ENCODE results near the gene PJA2. TPM values are rescaled to one million over a fixed set of nuclear protein-coding genes. Genes with fewer than 3 reads are reported as not detected.
A peak's percentile ranks its signal among the peaks of the same experiment; 100 is the strongest.

PJA2 gene
- total and polyA plus RNA-seq, 4 experiments from 2014 or later = 57.2 to 90.6 (median 75.0) TPM

GRCh38 chr5:109340351-109340750 is 69.4 kb downstream of the PJA2 start:
- peaks cover 9% of the 10 kb centered on the region for H3K36me3 ChIP-seq (ENCODE audit: insufficient read depth, low read length)
- no peaks in the 10 kb centered on the region for H3K4me1 ChIP-seq (ENCODE audit: insufficient read depth, low read length)
- H3K27me3 ChIP-seq (ENCODE audit: insufficient read depth, low read length) = no peaks in the 10 kb centered on the region
- H3K4me3 ChIP-seq (ENCODE audit: low read length in 2 of 2) = no peak overlapping the region
- no peaks in the 10 kb centered on the region for H3K27me3 Mint-ChIP-seq
- no peaks in the 10 kb centered on the region for H3K9me3 Mint-ChIP-seq
- H3K36me3 Mint-ChIP-seq = peaks cover 38 to 48% of the 10 kb centered on the region in 2 donors
- H3K4me1 Mint-ChIP-seq = peaks cover 0 to 6% (median 5%) of the 10 kb centered on the region in 4 donors
- H3K27ac Mint-ChIP-seq = peak overlapping the region in 4 of 7 donors; percentile 38 to 93 (median 68)
- intact Hi-C loops (cut with micrococcal nuclease) = no loop called here
- no peaks in the 10 kb centered on the region for H3K9me3 ChIP-seq (ENCODE audit: control insufficient read depth in 1 of 2, low read length in 2 of 2)
- no peak overlapping the region for H3K4me3 Mint-ChIP-seq
- ChIA-PET POLR2A (ENCODE audit: partially characterized antibody) (interaction anchor here (0.9 kb wide), 1 partner anchor 70 kb away, joined by 3 read pairs; no protein-coding TSS in a partner anchor), CTCF (ENCODE audit: partially characterized antibody) (no interaction called here)
- H3K27ac ChIP-seq (ENCODE audit: low read depth, low read length) = no peak overlapping the region
- no peak for DNase-seq

- Histone ChIP-seq H3K36me3 (ENCODE audit: insufficient read depth, low read length) (peaks cover 9% of the 10 kb centered on the region), H3K4me1 (ENCODE audit: insufficient read depth, low read length) (no peaks in the 10 kb centered on the region), H3K4me3 (ENCODE audit: low read length in 2 of 2) (no peak overlapping the region), H3K27ac (ENCODE audit: low read depth, low read length) (no peak overlapping the region), H3K9me3 (ENCODE audit: control insufficient read depth in 1 of 2, low read length in 2 of 2) (no peaks in the 10 kb centered on the region), H3K27me3 (ENCODE audit: insufficient read depth, low read length) (no peaks in the 10 kb centered on the region)
- ChIA-PET POLR2A (ENCODE audit: partially characterized antibody) (no interaction called here), CTCF (ENCODE audit: partially characterized antibody) (interaction anchor here (1.8 kb wide), 1 partner anchor 693 kb away, joined by 4 read pairs; no protein-coding TSS in a partner anchor)
- Mint-ChIP-seq H3K4me3 (no peak overlapping the region), H3K27ac (no peak overlapping the region), H3K9me3 (no peaks in the 10 kb centered on the region), H3K27me3 (no peaks in the 10 kb centered on the region), H3K4me1 (peaks cover 0 to 5% (median 3%) of the 10 kb centered on the region in 4 donors), H3K36me3 (peaks cover 33 to 70% of the 10 kb centered on the region in 2 donors)
- no peak for DNase-seq
- intact Hi-C loops (cut with micrococcal nuclease) = no loop called here
These were observed 74.7 kb downstream of the PJA2 start for GRCh38 chr5:109335114-109335513.

GRCh38 chr5:109334056-109334455 is 75.7 kb downstream of the PJA2 start:
- Histone ChIP-seq H3K9me3 (ENCODE audit: control insufficient read depth in 1 of 2, low read length in 2 of 2) (no peaks in the 10 kb centered on the region), H3K4me1 (ENCODE audit: insufficient read depth, low read length) (no peaks in the 10 kb centered on the region), H3K4me3 (ENCODE audit: low read length in 2 of 2) (no peak overlapping the region), H3K36me3 (ENCODE audit: insufficient read depth, low read length) (peaks cover 9% of the 10 kb centered on the region), H3K27ac (ENCODE audit: low read depth, low read length) (no peak overlapping the region), H3K27me3 (ENCODE audit: insufficient read depth, low read length) (no peaks in the 10 kb centered on the region)
- intact Hi-C loops (cut with micrococcal nuclease) = no loop called here
- Mint-ChIP-seq H3K9me3 (no peaks in the 10 kb centered on the region), H3K27ac (peak overlapping the region in 1 of 7 donors; percentile 9), H3K27me3 (no peaks in the 10 kb centered on the region), H3K4me1 (peaks cover 0 to 3% (median 1%) of the 10 kb centered on the region in 4 donors), H3K4me3 (no peak overlapping the region), H3K36me3 (peaks cover 31 to 62% of the 10 kb centered on the region in 2 donors)
- DNase-seq = no peak
- ChIA-PET CTCF (ENCODE audit: partially characterized antibody) (interaction anchor here (1.8 kb wide), 1 partner anchor 692 kb away, joined by 4 read pairs; no protein-coding TSS in a partner anchor), POLR2A (ENCODE audit: partially characterized antibody) (no interaction called here)

- Mint-ChIP-seq H3K27me3 (no peaks in the 10 kb centered on the region), H3K4me1 (peaks cover 0 to 2% (median 0%) of the 10 kb centered on the region in 4 donors), H3K27ac (no peak overlapping the region), H3K9me3 (no peaks in the 10 kb centered on the region), H3K36me3 (peaks cover 15 to 43% of the 10 kb centered on the region in 2 donors), H3K4me3 (no peak overlapping the region)
- H3K4me3 ChIP-seq (ENCODE audit: low read length in 2 of 2) = no peak overlapping the region
- no peak for DNase-seq
- H3K9me3 ChIP-seq (ENCODE audit: control insufficient read depth in 1 of 2, low read length in 2 of 2) = no peaks in the 10 kb centered on the region
- POLR2A ChIA-PET (ENCODE audit: partially characterized antibody) = no interaction called here
- CTCF ChIA-PET (ENCODE audit: partially characterized antibody) = no interaction called here
- H3K4me1 ChIP-seq (ENCODE audit: insufficient read depth, low read length) = no peaks in the 10 kb centered on the region
- H3K27ac ChIP-seq (ENCODE audit: low read depth, low read length) = no peak overlapping the region
- no peaks in the 10 kb centered on the region for H3K27me3 ChIP-seq (ENCODE audit: insufficient read depth, low read length)
- intact Hi-C loops (cut with micrococcal nuclease) = no loop called here
- peaks cover 4% of the 10 kb centered on the region for H3K36me3 ChIP-seq (ENCODE audit: insufficient read depth, low read length)
These were observed 80.2 kb downstream of the PJA2 start for GRCh38 chr5:109329333-109330237.

- Mint-ChIP-seq H3K9me3 (no peaks in the 10 kb centered on the region), H3K4me1 (peaks cover 0 to 2% (median 0%) of the 10 kb centered on the region in 4 donors), H3K27ac (peak overlapping the region in 2 of 7 donors; percentile 29 to 52), H3K27me3 (no peaks in the 10 kb centered on the region), H3K36me3 (peaks cover 15 to 36% of the 10 kb centered on the region in 2 donors), H3K4me3 (no peak overlapping the region)
- no peaks in the 10 kb centered on the region for H3K9me3 ChIP-seq (ENCODE audit: control insufficient read depth in 1 of 2, low read length in 2 of 2)
- peaks cover 4% of the 10 kb centered on the region for H3K36me3 ChIP-seq (ENCODE audit: insufficient read depth, low read length)
- H3K27ac ChIP-seq (ENCODE audit: low read depth, low read length) = no peak overlapping the region
- H3K4me3 ChIP-seq (ENCODE audit: low read length in 2 of 2) = no peak overlapping the region
- DNase-seq = no peak
- H3K4me1 ChIP-seq (ENCODE audit: insufficient read depth, low read length) = no peaks in the 10 kb centered on the region
- POLR2A ChIA-PET (ENCODE audit: partially characterized antibody) = interaction anchor here (1.0 kb wide), 1 partner anchor 82 kb away, joined by 3 read pairs; no protein-coding TSS in a partner anchor
- CTCF ChIA-PET (ENCODE audit: partially characterized antibody) = no interaction called here
- no peaks in the 10 kb centered on the region for H3K27me3 ChIP-seq (ENCODE audit: insufficient read depth, low read length)
- intact Hi-C loops (cut with micrococcal nuclease) = no loop called here
These were observed 81.1 kb downstream of the PJA2 start for GRCh38 chr5:109328626-109329025.

GRCh38 chr5:109327570-109327969 is 82.2 kb downstream of the PJA2 start:
- Histone ChIP-seq H3K9me3 (ENCODE audit: control insufficient read depth in 1 of 2, low read length in 2 of 2) (no peaks in the 10 kb centered on the region), H3K36me3 (ENCODE audit: insufficient read depth, low read length) (peaks cover 4% of the 10 kb centered on the region), H3K27ac (ENCODE audit: low read depth, low read length) (no peak overlapping the region), H3K4me1 (ENCODE audit: insufficient read depth, low read length) (no peaks in the 10 kb centered on the region), H3K27me3 (ENCODE audit: insufficient read depth, low read length) (no peaks in the 10 kb centered on the region), H3K4me3 (ENCODE audit: low read length in 2 of 2) (no peak overlapping the region)
- ChIA-PET POLR2A (ENCODE audit: partially characterized antibody) (interaction anchor here (0.9 kb wide), 1 partner anchor 82 kb away, joined by 3 read pairs; no protein-coding TSS in a partner anchor), CTCF (ENCODE audit: partially characterized antibody) (interaction anchor here (0.6 kb wide), 1 partner anchor 10 kb away, joined by 3 read pairs; no protein-coding TSS in a partner anchor)
- Mint-ChIP-seq H3K4me3 (no peak overlapping the region), H3K9me3 (no peaks in the 10 kb centered on the region), H3K36me3 (peaks cover 15 to 29% of the 10 kb centered on the region in 2 donors), H3K27ac (peak overlapping the region in 1 of 7 donors; percentile 8), H3K27me3 (no peaks in the 10 kb centered on the region), H3K4me1 (peaks cover 0 to 2% (median 0%) of the 10 kb centered on the region in 4 donors)
- intact Hi-C loops (cut with micrococcal nuclease) = no loop called here
- no peak for DNase-seq

- intact Hi-C loops (cut with micrococcal nuclease) = no loop called here
- no peak for DNase-seq
- Mint-ChIP-seq H3K4me3 (no peak overlapping the region), H3K27ac (no peak overlapping the region), H3K4me1 (peaks cover 0 to 2% (median 0%) of the 10 kb centered on the region in 4 donors), H3K27me3 (no peaks in the 10 kb centered on the region), H3K9me3 (no peaks in the 10 kb centered on the region), H3K36me3 (peaks cover 15 to 27% of the 10 kb centered on the region in 2 donors)
- CTCF ChIA-PET (ENCODE audit: partially characterized antibody) = no interaction called here
- H3K4me3 ChIP-seq (ENCODE audit: low read length in 2 of 2) = no peak overlapping the region
- H3K27ac ChIP-seq (ENCODE audit: low read depth, low read length) = no peak overlapping the region
- H3K4me1 ChIP-seq (ENCODE audit: insufficient read depth, low read length) = no peaks in the 10 kb centered on the region
- peaks cover 4% of the 10 kb centered on the region for H3K36me3 ChIP-seq (ENCODE audit: insufficient read depth, low read length)
- POLR2A ChIA-PET (ENCODE audit: partially characterized antibody) = interaction anchor here (0.9 kb wide), 1 partner anchor 82 kb away, joined by 3 read pairs; no protein-coding TSS in a partner anchor
- no peaks in the 10 kb centered on the region for H3K9me3 ChIP-seq (ENCODE audit: control insufficient read depth in 1 of 2, low read length in 2 of 2)
- no peaks in the 10 kb centered on the region for H3K27me3 ChIP-seq (ENCODE audit: insufficient read depth, low read length)
These were observed 82.9 kb downstream of the PJA2 start for GRCh38 chr5:109326919-109327318.
